DOHH2 (cell line): ENCODE data around the gene COLEC11.

Experiments used
- CTCF ChIP-seq: fragments of 200-600 bp; sonication (generic); IDR thresholded peaks from one replicate; pipeline ENCODE4 v1.5.1; 2014; ENCODE audit warnings: antibody characterized with exemption, mild to moderate bottlenecking, low read depth, low read length; ENCODE audit not compliant: poor library complexity, severe bottlenecking
- EZH2phosphoT487 ChIP-seq: fragments of 200-600 bp; sonication (generic); IDR thresholded peaks from 2 replicates; pipeline ENCODE4 v1.6.1; 2017; ENCODE audit warnings: borderline replicate concordance, mild to moderate bottlenecking, antibody characterized with exemption, low read length, moderate library complexity, mixed read lengths

GRCh38 chr2:3558205-3559014, 36.5 kb upstream of the COLEC11 start, which contains the start of gene RNASEH1:
- no peak for TF ChIP-seq CTCF
- TF ChIP-seq EZH2phosphoT487: no peak
